ENCODE results near the gene AHNAK. TPM values are rescaled to one million over a fixed set of nuclear protein-coding genes. Genes with fewer than 3 reads are reported as not detected.

AHNAK gene
- total RNA-seq, 2 experiments from 2014 or later: 70.7 to 75.1 TPM

DNA sequence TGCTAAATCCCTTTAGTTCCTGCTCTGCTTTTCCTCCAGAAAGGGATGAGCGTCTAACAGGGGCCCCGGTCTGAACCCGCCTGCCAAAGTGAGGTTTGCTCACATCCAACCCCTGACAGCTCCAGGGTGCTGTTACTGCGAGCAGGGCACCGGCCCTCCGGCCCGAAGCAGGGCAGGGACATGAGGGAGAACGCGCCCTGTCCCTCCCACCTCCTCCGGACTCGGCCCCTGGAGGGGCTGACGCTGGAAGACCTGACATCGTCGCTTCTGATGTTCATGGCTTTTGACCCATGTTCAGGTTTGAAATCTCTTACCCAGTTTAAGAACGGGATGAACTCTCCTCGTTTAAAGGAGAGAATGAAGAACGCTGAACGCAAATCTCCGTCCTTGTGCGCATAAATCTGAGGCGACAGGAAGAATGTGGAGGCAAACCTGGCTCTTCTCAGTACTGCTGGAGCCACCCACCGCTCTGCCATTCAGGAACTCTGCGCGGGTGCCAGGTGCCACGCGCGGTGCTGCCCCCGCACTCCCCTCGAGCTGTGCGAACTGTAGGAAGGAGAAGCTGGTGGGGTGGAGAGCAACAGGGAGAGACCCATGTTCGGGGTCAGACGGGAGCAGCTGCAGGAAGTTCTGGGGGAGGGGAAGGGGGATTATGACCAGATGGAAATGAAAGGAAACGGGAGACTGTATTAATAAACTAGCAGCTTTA, 27.9 kb upstream of the AHNAK start:
- POLR2A ChIA-PET: interaction anchor here (0.6 to 3.0 kb wide), 13 partner anchors 13 to 307 kb away, joined by 3 to 33 read pairs (median 4); partner anchors contain the start of genes B3GAT3, C11orf98, CSKMT and EML3
- CTCF ChIA-PET: interaction anchor here (1.0 to 2.5 kb wide), 6 partner anchors 17 to 212 kb away, joined by 3 to 10 read pairs (median 4); partner anchors contain the start of genes ROM1 and TUT1

DNA sequence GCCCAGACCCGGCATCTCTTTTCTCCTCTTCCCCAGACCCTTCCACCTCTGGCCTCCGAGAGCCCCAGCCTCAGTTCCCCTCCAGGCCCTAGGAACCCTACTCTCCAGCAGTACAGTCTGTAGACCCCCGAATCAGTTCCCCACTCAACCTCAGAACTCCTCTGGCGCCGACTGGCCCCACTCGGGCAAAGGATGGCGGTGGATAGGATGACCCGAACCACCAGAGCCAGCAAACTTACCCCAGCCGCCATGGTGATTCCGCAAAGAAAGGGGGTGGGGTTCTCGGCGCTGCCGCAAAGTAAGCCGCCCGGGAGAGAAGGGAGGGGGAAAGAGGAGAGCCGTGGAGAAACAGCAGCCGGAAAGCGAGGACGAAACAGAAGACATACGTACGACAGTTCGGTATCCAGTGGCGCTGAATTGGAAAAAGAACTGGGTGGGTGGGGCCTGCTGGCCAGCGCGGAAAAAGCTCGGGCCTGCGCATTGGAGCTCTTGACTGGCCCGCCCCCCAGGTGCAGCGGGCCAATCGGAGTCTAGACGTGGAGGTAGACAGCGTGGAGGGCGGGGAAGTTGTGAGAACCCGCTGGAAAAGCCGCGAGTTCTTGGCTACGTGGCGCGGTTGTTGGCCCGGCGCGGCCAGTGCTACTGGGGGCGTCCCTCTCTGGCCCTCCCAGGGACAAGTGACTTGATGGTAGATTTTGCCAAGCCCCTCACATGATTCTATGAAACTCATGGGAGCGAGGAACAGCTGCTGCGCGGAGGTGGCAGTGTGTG, 27.2 kb upstream of the AHNAK start, which contains the start of gene EEF1G:
TSS of gene EEF1G (minus strand) at position 300 of the 771 bp plus-strand sequence. CDS start at position 251, 49 bp downstream.
- ChIA-PET CTCF (interaction anchor here (1.0 to 2.5 kb wide), 5 partner anchors 18 to 213 kb away, joined by 3 to 10 read pairs (median 5); partner anchors contain the start of genes ROM1 and TUT1), POLR2A (interaction anchor here (0.6 to 3.0 kb wide), 15 partner anchors 12 to 308 kb away, joined by 3 to 33 read pairs (median 4); partner anchors contain the start of genes B3GAT3, C11orf98, CSKMT and EML3)

DNA sequence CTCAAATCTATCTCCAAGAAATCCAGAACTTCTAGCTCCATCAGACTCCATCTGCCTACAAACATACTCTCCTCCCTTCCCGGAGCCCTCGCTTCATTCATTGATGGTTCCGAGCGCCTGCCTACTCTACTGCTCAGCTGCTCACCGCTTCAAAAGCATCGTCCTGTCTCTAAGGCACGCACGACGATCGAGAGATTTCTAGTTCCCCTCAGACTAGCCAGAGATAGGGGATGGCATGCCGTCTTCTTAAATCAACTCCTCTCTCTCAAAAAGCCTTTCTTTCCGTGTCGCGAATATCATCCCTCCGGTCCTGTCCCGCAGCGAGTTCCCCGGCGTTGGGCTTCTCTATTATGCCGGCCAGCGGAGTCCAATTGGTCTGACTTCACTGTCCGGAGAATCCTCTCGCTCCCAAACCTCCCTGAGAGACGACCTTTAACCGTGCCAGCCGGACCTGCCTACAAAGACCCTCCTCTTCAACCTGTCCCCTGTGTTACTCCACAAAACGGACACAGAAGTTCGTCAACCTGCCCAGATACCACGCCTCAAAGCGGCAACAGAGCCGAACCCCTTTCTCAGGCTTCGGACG, 26.5 kb upstream of the AHNAK start:
- POLR2A ChIA-PET: interaction anchor here (0.6 to 3.0 kb wide), 13 partner anchors 12 to 268 kb away, joined by 3 to 33 read pairs (median 5); partner anchors contain the start of genes B3GAT3, C11orf98, CSKMT and HNRNPUL2
- CTCF ChIA-PET: interaction anchor here (0.9 to 2.5 kb wide), 6 partner anchors 9 to 213 kb away, joined by 3 to 8 read pairs (median 5); no protein-coding TSS in a partner anchor

DNA sequence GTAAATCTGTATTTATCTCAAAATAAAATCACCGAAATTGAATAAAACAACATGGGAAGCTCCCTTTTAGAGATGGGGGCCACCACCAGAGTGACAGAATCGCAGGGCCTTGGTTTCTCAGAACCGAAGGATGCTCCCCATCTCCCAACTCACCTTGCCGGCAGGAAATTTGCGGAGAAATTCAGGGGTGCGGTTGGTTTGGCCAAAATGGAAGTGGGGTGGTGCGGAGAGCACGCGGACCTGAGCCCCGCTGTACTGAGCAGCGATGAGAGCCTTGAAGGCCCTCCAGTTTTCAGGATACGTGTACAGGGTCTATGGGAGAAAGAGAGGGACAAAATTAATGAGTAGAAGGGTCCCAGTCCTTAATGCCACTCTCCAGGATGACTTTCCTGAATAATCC, 25.8 kb upstream of the AHNAK start:
- POLR2A ChIA-PET: interaction anchor here (0.5 to 3.0 kb wide), 5 partner anchors 12 to 29 kb away, joined by 3 to 33 read pairs (median 3); partner anchors contain the start of genes MTA2 and TUT1
- CTCF ChIA-PET: interaction anchor here (0.5 to 2.5 kb wide), 5 partner anchors 8 to 148 kb away, joined by 3 to 8 read pairs (median 5); no protein-coding TSS in a partner anchor

DNA sequence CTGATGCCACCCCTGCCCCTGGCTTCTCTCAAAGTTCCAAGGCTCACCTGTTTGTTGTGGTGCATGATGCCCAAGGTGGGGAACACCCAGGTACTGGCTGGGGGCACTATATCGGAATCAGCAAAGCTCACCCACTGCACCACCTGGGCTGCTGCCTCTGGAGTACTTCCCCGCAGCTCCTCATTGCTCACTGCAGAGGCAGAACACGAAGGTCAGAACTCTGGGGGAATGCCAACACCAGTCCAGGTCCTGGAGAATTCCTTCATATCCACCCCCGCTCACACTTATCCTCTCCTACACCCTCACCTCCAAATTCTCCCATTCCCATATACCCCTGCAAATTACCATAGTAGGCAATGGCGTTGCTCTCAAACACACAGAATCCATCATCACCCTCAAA, 24.9 kb upstream of the AHNAK start:
- ChIA-PET CTCF (interaction anchor here (2.6 kb wide), 1 partner anchor 12 kb away, joined by 16 read pairs; no protein-coding TSS in a partner anchor), POLR2A (interaction anchor here (0.6 kb wide), 1 partner anchor 286 kb away, joined by 6 read pairs; no protein-coding TSS in a partner anchor)

DNA sequence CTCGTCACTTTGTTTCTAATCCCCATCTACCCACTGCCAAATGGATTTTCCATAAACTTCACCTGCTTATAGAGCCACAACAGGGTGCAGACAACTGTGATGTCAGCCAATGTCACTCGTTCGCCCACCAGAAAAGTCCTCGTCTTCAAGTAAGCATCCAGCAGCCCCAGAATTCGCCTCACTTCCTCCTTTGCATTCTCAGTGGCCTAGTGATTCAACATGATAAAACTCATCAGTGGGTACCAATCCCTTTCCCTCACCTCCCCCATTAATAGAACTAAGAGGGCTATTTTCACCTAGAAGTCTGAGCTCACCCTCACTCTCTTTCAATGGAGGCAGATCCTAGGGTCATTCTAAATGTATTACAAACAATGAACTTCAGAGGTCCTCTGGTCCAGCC, 24.3 kb upstream of the AHNAK start:
- ChIA-PET CTCF (interaction anchor here (2.2 to 2.6 kb wide), 3 partner anchors 11 to 146 kb away, joined by 7 to 16 read pairs (median 9); no protein-coding TSS in a partner anchor), POLR2A (interaction anchor here (0.6 kb wide), 3 partner anchors 20 to 287 kb away, joined by 3 to 9 read pairs (median 6); partner anchors contain the start of gene TUT1)

DNA sequence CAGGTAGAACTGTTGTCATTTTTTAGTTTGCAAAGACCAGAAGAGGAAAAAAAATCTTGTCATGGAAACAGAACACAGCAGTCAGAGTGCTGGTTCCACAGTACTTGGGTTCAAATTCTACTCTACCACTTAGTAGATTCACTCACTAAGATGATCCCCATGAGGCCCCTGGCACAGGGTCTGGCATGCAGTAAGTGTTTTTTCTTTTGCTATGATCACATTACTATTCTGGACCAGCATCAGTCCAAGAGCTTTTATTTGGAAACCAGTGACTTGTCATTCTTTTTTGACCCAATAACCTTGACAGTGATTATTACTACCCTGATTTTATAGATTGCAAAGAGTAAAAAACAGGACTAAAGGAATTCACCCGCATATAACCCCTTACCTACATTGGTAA, 23.0 kb upstream of the AHNAK start:
- ChIA-PET POLR2A (interaction anchor here (1.3 kb wide), 1 partner anchor 8 kb away, joined by 5 read pairs; no protein-coding TSS in a partner anchor), CTCF (interaction anchor here (2.2 to 2.6 kb wide), 3 partner anchors 10 to 145 kb away, joined by 7 to 16 read pairs (median 9); no protein-coding TSS in a partner anchor)

DNA sequence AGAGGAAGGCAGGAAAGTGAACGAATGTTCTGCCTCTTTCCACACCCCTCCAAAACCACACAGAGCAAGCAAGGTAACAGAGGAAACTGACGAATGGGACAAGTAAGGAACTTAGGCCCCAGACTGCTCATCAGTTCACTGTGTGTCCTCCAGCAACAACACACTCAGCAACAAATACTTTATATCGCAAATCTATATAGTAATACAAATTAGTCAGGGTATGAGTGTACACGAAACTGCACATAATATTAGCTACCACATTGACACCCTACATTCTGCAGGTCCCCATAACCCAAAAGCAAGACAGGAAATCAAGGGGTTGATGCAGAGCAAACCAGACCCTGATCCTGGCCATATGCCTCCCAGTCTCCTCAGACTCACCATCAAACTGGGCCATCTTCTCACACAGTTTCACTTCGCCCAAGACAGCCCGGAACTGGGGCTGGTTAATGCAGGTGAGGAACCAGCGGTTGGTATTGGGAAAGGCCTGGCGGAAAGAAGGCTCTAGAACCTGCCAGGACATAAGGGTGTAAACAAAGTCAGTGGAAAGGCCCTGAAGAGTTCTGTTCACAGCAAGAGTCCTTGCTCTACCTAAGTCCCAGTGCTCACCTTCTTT, 20.5 kb upstream of the AHNAK start:
- ChIA-PET POLR2A (interaction anchor here (0.6 to 2.0 kb wide), 2 partner anchors 10 to 154 kb away, joined by 4 to 7 read pairs; no protein-coding TSS in a partner anchor), CTCF (interaction anchor here (1.1 to 2.1 kb wide), 3 partner anchors 9 to 25 kb away, joined by 3 to 14 read pairs (median 4); no protein-coding TSS in a partner anchor)

DNA sequence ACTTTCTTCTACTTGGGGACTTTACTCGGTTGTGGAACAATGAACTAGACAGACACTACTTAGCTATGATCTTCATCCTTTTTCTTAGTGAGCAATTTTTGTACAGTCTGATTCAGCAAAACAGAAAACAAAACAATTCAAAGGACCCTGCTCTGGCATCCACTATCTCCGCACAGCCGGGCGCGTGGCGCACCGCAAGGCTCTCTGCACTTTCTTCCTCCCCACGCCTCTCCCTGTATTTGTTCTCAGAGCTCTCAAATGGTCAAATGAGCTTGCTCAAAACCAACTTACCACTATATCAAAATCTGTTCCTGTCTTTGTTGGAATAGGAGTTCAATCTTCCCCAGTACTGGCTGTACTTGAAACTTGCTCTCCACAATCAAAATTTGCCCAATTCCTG, 19.6 kb upstream of the AHNAK start:
- ChIA-PET POLR2A (interaction anchor here (2.0 kb wide), 1 partner anchor 9 kb away, joined by 7 read pairs; no protein-coding TSS in a partner anchor), CTCF (interaction anchor here (0.6 to 2.1 kb wide), 2 partner anchors 22 to 97 kb away, joined by 3 to 14 read pairs; no protein-coding TSS in a partner anchor)

DNA sequence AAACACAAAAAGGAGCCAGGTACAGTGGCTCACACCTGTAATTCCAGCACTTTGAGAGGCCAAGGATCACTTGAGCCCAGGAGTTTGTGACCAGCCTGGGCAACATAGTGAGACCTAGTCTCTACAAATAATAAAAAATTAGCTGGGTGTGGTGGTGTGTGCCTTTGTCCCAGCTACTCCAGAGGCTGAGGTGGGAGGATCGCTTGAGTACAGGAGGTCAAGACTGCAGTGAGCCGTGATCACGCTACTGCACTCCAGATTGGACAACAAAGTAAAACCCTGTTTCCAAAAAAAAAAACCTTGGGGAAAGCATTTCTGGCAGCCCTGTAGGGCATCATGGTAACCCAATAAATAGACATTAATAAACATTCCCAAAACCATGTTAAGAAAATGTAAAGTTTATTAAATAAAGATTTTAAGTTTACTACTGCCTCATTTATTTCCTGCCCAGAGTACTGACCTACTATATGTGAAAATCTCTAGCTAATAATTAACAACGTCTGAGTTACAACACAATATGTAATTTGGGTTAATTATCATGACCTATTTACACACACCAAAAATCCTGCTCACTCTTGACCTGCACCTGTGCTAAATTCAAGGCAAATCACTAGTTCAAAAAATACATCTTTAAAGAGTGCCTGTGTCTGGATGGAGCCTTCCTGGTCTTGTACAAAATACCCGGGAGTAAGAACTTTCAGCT, 18.6 kb upstream of the AHNAK start:
- POLR2A ChIA-PET: interaction anchor here (2.0 kb wide), 1 partner anchor 8 kb away, joined by 7 read pairs; no protein-coding TSS in a partner anchor
- CTCF ChIA-PET: interaction anchor here (1.1 to 3.0 kb wide), 3 partner anchors 7 to 140 kb away, joined by 3 to 11 read pairs (median 5); no protein-coding TSS in a partner anchor

DNA sequence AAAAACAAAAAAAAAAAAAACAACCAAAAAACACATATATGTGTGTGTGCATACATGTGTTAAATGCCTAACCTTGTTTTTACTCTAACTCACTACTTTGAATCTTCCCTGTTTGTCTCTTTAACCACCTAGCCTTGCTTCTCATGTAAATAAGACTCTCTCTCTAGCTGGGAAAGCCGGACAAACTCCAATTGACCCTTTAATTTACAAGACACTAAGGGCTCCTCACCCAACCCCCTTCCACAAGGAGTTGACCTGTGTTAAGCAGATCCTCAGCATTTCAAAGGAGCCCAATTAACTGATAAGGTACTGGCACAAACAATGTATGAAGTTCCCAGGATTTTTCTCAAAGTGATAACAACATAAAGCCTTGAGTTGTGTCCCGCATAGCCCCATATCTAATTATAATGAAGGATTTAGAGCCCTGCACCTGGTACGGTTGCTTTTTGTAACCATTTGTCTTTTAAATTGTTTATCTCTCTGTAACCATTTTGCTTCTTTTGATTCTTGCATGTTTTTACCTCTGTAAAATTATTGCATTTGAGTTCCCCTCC, 15.1 kb upstream of the AHNAK start:
- POLR2A ChIA-PET: interaction anchor here (0.6 to 1.3 kb wide), 2 partner anchors 8 to 12 kb away, joined by 5 to 7 read pairs; partner anchors contain the start of gene EEF1G
- CTCF ChIA-PET: interaction anchor here (5.8 to 7.2 kb wide), 2 partner anchors 18 to 137 kb away, joined by 39 to 69 read pairs; no protein-coding TSS in a partner anchor

DNA sequence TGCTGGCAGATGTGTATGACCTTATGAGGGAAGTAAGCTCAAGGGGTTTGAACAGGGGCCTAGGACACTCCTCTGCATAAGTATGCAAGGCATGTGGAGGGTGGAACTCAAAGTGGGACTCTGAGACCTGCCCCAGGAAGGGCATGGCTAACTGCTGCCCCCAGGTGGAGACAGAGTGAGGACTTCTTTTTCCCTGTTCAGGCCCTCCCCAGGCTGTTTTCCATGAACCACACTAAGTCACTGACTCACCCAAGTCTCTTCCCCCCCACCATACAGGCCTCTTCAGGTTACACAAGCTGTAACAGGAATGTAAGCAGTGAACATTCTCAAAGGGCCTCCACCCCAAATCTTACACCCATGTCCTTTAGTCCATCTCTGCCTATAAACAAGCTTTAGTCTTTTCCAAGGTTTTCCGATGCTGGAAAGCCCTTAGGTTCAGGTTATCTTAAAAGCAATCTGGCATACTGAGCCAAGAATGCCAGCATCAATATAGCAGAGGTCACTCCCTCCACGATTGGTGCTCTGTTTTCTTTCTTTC, 14.0 kb upstream of the AHNAK start:
- ChIA-PET POLR2A (interaction anchor here (0.8 to 1.4 kb wide), 4 partner anchors 9 to 136 kb away, joined by 3 to 8 read pairs (median 4); no protein-coding TSS in a partner anchor), CTCF (interaction anchor here (0.9 to 7.2 kb wide), 9 partner anchors 9 to 169 kb away, joined by 3 to 69 read pairs (median 5); no protein-coding TSS in a partner anchor)

DNA sequence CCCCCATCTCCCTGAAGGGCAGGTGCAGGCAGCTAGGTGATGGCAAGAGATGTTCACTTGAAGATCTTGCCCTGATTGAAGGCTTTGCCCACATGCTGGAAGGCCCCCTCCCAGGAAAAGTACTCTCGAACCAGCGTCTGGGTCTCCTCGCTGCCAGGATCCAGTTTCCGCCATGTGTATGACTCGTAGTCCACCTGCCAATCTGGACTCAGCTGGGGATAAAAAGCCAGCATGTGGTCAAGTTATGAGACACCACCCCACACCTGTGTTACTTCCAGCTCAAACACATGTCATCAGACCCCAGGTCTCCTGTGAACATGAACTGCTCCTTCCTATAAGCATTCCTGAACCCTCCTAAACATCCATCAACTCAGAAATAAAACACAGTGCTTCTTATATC, 13.0 kb upstream of the AHNAK start:
- ChIA-PET POLR2A (interaction anchor here (0.7 to 1.3 kb wide), 3 partner anchors 16 to 297 kb away, joined by 3 to 6 read pairs (median 3); no protein-coding TSS in a partner anchor), CTCF (interaction anchor here (0.5 to 7.2 kb wide), 8 partner anchors 9 to 135 kb away, joined by 3 to 69 read pairs (median 8); partner anchors contain the start of gene TUT1)

DNA sequence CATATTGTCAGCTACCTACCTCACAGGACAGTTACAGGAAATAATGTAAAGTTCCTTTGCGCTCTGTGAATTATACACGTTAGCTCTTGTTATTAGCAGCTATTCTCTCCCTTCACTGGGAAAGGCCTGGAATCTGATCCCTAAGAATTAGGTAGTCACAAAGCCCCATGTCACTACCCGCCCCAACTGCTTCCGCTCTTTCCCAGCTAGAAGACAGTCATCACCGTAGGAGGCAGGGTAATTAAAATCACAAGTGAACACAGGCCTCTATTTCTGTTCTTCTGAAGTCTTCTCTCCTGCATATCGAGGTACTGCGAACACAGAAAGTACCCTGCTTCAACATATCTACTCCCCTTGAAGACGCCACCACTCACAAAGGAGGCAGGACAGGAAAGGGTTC, 12.6 kb upstream of the AHNAK start:
- POLR2A ChIA-PET: interaction anchor here (0.7 to 4.7 kb wide), 4 partner anchors 15 to 297 kb away, joined by 3 to 53 read pairs (median 7); partner anchors contain the start of gene EEF1G
- CTCF ChIA-PET: interaction anchor here (0.5 to 7.2 kb wide), 9 partner anchors 11 to 164 kb away, joined by 3 to 69 read pairs (median 5); partner anchors contain the start of gene TUT1

DNA sequence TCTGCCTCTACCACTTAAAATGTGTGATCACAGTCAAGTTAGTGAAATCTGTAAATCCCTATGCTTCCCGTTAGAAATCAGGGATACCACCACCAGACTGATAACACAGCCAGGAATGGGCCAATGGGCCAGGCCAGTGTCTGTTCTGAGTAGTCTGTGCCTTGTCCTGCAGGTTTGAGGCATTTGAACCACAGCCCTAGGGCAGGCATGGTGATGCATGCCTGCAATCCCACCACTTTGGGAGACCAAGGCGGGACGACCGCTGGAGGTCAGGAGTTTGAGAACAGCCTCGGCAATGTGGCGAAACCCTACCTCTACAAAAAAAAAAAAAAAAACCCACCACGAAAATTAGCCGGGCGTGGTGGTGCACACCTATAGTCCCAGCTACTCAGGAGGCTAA, 12.1 kb upstream of the AHNAK start:
- CTCF ChIA-PET: interaction anchor here (1.1 to 7.2 kb wide), 8 partner anchors 9 to 164 kb away, joined by 3 to 69 read pairs (median 6); no protein-coding TSS in a partner anchor

More for the DNA sequence above, 12.1 kb upstream of the AHNAK start:
- POLR2A ChIA-PET: interaction anchor here (0.6 to 4.7 kb wide), 5 partner anchors 15 to 298 kb away, joined by 3 to 53 read pairs (median 6); partner anchors contain the start of gene EEF1G

All from activated CD8-positive, alpha-beta memory T cell treated with anti-CD3 and anti-CD28 coated beads for 36 hours (primary cell).